GM21360 (cell line): ENCODE data around the gene CSTF1.

Experiments
- ATAC-seq: cut with Tn5 transposase; IDR thresholded peaks from one replicate; pipeline ENCODE4 v1.9.1; 2021; ENCODE audit warnings: mild to moderate bottlenecking, moderate library complexity; ENCODE audit not compliant: unreplicated experiment

CSTF1 gene

DNA sequence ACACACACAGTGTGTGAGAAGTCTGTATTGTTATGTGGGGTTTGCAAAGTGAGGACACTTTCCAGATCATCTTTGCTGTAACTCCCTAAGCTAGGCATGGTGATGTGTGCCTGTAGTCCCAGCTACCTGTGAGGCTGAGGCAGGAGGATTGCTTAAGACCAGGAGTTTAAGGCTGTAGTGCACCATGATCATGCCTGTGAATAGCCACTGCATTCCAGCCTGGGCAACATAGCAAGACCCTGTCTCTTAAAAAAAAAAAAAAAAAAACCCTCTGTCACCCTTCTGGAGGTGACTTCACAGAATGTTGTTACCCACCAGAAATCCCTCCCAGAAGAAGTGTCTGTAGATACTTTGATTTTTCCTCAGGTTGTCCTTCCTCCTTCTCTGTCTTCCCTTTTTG lies 34.5 kb downstream of the CSTF1 start:
- no peak for ATAC-seq

GRCh38 chr20:56427797-56428196 lies 35.4 kb downstream of the CSTF1 start:
- no peak for ATAC-seq

GRCh38 chr20:56428410-56428809 lies 36.0 kb downstream of the CSTF1 start:
- ATAC-seq: no peak

GRCh38 chr20:56428881-56429280 lies 36.4 kb downstream of the CSTF1 start:
- no peak for ATAC-seq

GRCh38 chr20:56429502-56429901 lies 37.1 kb downstream of the CSTF1 start:
- no peak for ATAC-seq

- no peak for ATAC-seq
These were observed 37.5 kb downstream of the CSTF1 start for GRCh38 chr20:56429941-56430340.

- no peak for ATAC-seq
These were observed 38.0 kb downstream of the CSTF1 start for GRCh38 chr20:56430461-56430860.

DNA sequence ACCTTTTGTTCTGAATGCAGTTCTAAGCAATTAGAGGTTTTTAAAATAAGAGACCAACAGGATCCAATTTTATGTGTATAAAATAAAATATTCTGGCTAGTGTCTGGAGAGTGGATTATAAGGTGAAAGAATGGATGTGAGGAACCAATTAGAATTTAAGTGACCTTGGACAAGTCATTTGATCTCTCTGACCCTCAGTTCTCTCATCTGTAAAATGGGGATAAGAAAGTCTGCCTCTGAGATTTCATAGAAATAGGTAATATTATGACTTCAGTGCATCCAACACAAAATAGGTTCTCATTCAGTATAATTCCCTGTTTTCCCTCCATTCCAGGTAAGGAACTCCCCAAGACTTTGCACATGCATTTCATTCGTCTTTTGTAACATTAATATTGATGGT lies 38.5 kb downstream of the CSTF1 start:
- no peak for ATAC-seq

DNA sequence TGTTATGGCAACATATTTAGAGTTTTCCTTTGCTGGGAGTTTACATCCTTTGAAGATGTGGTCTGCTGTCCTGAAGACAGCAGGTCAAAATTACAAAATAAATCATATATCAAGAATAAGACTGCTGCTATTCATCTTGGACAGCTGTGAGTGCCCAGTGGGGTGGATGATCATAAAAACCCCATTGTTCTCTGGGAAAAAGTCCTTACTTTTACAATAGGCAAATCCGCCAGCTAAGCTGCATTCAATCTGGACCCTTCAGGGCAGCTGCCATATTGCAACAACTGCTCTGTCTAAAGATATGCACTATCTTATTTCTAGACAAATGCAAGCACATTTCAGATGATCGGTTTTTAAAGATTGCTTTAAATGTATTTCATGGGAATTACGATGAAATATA lies 39.0 kb downstream of the CSTF1 start:
- no peak for ATAC-seq

- no peak for ATAC-seq
These were observed 40.9 kb downstream of the CSTF1 start for GRCh38 chr20:56433221-56433879.

DNA sequence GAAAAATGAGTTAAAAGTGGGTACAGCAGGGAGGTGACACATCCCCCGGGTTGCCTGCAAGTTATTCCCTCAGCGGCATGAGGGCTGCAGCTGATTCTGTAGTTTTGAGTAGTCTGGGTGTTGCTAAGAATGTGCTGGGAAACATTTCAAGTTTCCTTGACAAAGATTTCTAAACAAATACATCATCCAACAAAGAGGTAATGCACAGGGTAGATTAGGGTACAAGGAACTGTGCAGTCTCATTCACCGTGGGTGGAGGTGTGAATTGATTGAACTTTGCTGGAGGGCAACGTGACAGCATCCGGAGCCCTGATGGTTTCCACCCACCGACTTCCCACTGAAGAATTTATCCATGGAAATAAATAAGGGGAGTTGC lies 41.4 kb downstream of the CSTF1 start:
- ATAC-seq: no peak

- no peak for ATAC-seq
These were observed 44.9 kb downstream of the CSTF1 start for GRCh38 chr20:56437196-56437960.

- no peak for ATAC-seq
These were observed 45.8 kb downstream of the CSTF1 start for GRCh38 chr20:56438284-56438683.

DNA sequence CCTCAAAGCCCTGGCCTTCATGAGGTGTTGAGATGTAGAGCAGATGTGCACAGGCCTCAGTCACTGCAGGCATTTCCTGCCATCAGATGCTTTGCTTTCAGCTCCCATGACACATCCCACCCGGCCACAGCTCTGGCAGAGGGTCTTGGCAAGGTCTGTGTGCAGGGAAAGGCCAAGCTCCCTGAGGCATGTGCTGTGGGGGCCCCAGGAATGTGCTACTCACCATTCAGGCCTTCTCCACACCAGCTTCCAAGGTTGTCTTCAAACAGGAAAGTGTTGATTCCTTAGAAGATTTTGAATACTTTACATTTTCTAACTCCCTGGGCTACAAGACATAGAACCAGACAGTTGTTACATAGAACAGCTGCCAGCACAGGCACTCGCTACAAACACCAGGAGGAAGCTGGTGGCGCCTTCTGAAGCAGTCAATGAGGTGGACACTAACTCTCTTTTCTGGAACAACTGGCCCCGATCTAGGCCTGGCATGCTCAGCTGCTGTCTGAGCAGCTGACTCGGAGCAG lies 47.4 kb downstream of the CSTF1 start:
- no peak for ATAC-seq

- ATAC-seq: no peak
These were observed 48.0 kb downstream of the CSTF1 start for GRCh38 chr20:56440346-56441007.

- ATAC-seq: no peak
These were observed 50.2 kb downstream of the CSTF1 start for GRCh38 chr20:56442389-56443365.

DNA sequence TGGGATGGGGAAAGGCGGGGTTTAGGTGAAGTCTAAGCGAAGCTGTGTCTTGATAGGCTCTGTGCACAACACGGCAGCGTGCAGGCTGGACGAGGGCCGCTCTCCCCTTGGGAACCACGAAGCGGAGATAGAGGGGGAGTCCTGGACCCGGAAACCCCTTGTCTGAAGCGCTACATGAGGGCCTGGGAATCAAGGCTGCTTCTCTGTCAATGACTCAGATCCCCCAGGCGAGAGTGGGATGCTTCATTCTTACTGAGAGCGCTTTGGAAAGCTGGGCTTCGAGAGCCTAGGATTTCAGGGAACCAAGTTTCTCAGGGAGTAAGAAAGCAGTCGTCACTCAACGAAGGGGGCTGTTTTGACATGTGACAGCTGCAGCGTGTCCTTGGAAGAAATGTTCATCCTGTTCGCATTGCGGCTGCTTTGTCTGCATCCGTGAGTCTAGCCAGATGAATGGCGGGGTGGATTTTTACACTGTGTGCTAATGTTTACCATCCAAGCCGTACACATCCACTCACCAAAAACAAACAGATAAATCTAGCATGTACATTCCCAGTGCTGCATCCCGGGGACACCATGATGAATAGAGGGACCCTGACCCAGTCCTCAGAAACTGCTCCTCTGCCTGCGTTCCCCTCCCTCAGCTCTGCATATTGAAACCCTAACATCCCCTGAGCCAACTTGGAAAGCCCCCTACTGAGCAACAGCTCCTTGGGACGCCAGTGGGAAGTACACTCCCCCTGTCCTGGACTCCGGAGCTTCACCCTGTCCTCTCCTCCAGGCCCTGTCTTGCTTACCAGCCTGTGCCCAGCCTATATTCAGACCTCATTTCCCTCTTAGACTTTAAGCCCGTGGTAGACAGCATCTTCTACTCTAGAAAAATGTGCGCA lies 51.5 kb downstream of the CSTF1 start:
- ATAC-seq: no peak

- no peak for ATAC-seq
These were observed 52.7 kb downstream of the CSTF1 start for GRCh38 chr20:56445130-56445529.

- no peak for ATAC-seq
These were observed 53.1 kb downstream of the CSTF1 start for GRCh38 chr20:56445540-56445939.

DNA sequence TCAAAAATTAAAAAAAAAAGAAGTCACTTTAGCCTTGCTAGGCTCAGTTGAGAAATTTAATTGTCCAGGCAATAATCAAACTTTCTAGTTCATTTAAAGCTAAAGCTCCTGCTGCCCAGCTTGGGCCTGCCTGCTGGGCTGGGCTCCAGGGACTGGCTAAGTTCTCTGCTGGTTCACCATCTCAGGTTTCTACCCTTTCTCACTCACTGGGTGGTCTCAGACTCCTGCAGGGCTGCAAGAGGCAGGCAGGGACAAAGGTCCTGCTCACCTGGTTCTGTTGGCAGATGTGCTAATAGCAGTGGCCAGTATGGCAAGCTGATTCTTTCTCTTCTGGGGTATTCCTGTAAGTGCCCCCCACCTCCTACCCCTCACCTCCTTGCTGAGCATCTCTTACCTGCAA lies 54.8 kb downstream of the CSTF1 start:
- no peak for ATAC-seq
